ENCODE data around the gene PCDHGA8. TPM values are rescaled to one million over a fixed set of nuclear protein-coding genes. Genes with fewer than 3 reads are reported as not detected.

The PCDHGA8 gene
- polyA plus RNA-seq, 1 donor (not counting 4 experiments of a cell fraction or from before 2014, with no cell fraction given): 0.08 TPM

- no peaks in the 10 kb centered on the region for H3K4me1 ChIP-seq (ENCODE audit: control insufficient read depth, extremely low read depth, insufficient read depth, low read length)
- H3K9ac ChIP-seq (ENCODE audit: control insufficient read depth, extremely low read depth, insufficient read depth, low read length): no peak overlapping the region
- no peaks in the 10 kb centered on the region for H3K9me1 ChIP-seq (ENCODE audit: control insufficient read depth, extremely low read depth, insufficient read depth, low read length)
- no peak overlapping the region for H3K4me3 ChIP-seq (ENCODE audit: control insufficient read depth in 2 of 3, extremely low read depth in 1 of 3, insufficient read depth in 2 of 3, low read depth in 1 of 3, low read length in 3 of 3)
- peaks cover 12% of the 10 kb centered on the region for H3K27me3 ChIP-seq (ENCODE audit: control insufficient read depth, extremely low read depth, insufficient read depth, low read length)
- H4K20me1 ChIP-seq (ENCODE audit: control insufficient read depth, extremely low read depth, insufficient read depth, low read length): no peaks in the 10 kb centered on the region
- no peak overlapping the region for H3K4me2 ChIP-seq (ENCODE audit: control insufficient read depth, extremely low read depth, insufficient read depth, low read depth, low read length)
- no peak for TF ChIP-seq CTCF (optimal IDR thresholded peaks at IDR 0.05 in 1 of 3, IDR thresholded peaks at IDR 0.05 in 1 of 3, conservative IDR thresholded peaks at IDR 0.05 in 1 of 3; ENCODE audit: extremely low read depth in 1 of 3, insufficient read depth in 2 of 3, low read length in 3 of 3)
- TF ChIP-seq EZH2 (IDR thresholded peaks at IDR 0.05; ENCODE audit: low read length): no peak
- H2AFZ ChIP-seq (ENCODE audit: control insufficient read depth, low read length): no peak overlapping the region
- DNase-seq (ENCODE audit: low read depth, low spot score): no peak
- H3K27ac ChIP-seq (ENCODE audit: control insufficient read depth, insufficient read depth, low read length): no peak overlapping the region
- dilution Hi-C loops (cut with MboI; ENCODE audit: extremely low pct_ligation_motif_present, low sequenced_read_pairs): no loop called here
- H3K79me2 ChIP-seq (ENCODE audit: control insufficient read depth, insufficient read depth, low read length): no peaks in the 10 kb centered on the region
- H3K36me3 ChIP-seq (ENCODE audit: control insufficient read depth in 2 of 2, extremely low read depth in 1 of 2, insufficient read depth in 2 of 2, low read length in 2 of 2): no peaks in the 10 kb centered on the region
- H3K9me3 ChIP-seq (ENCODE audit: control insufficient read depth, low read depth, low read length): peaks cover 11% of the 10 kb centered on the region
- FAIRE-seq: no peak
These were observed 36.8 kb upstream of the PCDHGA8 start for GRCh38 chr5:141355641-141356040.

GRCh38 chr5:141356133-141356532, 36.3 kb upstream of the PCDHGA8 start:
- dilution Hi-C loops (cut with MboI; ENCODE audit: extremely low pct_ligation_motif_present, low sequenced_read_pairs): no loop called here
- Histone ChIP-seq H3K9me3 (ENCODE audit: control insufficient read depth, low read depth, low read length) (peaks cover 14% of the 10 kb centered on the region), H3K79me2 (ENCODE audit: control insufficient read depth, insufficient read depth, low read length) (no peaks in the 10 kb centered on the region), H3K9ac (ENCODE audit: control insufficient read depth, extremely low read depth, insufficient read depth, low read length) (no peak overlapping the region), H3K36me3 (ENCODE audit: control insufficient read depth in 2 of 2, extremely low read depth in 1 of 2, insufficient read depth in 2 of 2, low read length in 2 of 2) (no peaks in the 10 kb centered on the region), H3K27ac (ENCODE audit: control insufficient read depth, insufficient read depth, low read length) (no peak overlapping the region), H3K4me3 (ENCODE audit: control insufficient read depth in 2 of 3, extremely low read depth in 1 of 3, insufficient read depth in 2 of 3, low read depth in 1 of 3, low read length in 3 of 3) (no peak overlapping the region), H4K20me1 (ENCODE audit: control insufficient read depth, extremely low read depth, insufficient read depth, low read length) (no peaks in the 10 kb centered on the region), H3K4me1 (ENCODE audit: control insufficient read depth, extremely low read depth, insufficient read depth, low read length) (no peaks in the 10 kb centered on the region), H3K27me3 (ENCODE audit: control insufficient read depth, extremely low read depth, insufficient read depth, low read length) (peaks cover 17% of the 10 kb centered on the region), H3K9me1 (ENCODE audit: control insufficient read depth, extremely low read depth, insufficient read depth, low read length) (no peaks in the 10 kb centered on the region), H3K4me2 (ENCODE audit: control insufficient read depth, extremely low read depth, insufficient read depth, low read depth, low read length) (no peak overlapping the region), H2AFZ (ENCODE audit: control insufficient read depth, low read length) (no peak overlapping the region)
- FAIRE-seq (no peak), DNase-seq (ENCODE audit: low read depth, low spot score) (no peak)
- TF ChIP-seq CTCF (optimal IDR thresholded peaks at IDR 0.05 in 1 of 3, IDR thresholded peaks at IDR 0.05 in 1 of 3, conservative IDR thresholded peaks at IDR 0.05 in 1 of 3; ENCODE audit: extremely low read depth in 1 of 3, insufficient read depth in 2 of 3, low read length in 3 of 3) (no peak), EZH2 (IDR thresholded peaks at IDR 0.05; ENCODE audit: low read length) (no peak)
